GM23338 (cell line): ENCODE results near the gene PPFIBP1.

Source experiments
- CREB1 ChIP-seq: fragments of 250-450 bp; sonication (Bioruptor Pico); IDR thresholded peaks from 2 replicates; pipeline ENCODE4 v1.5.0; 2020; ENCODE audit warnings: low read depth, mild to moderate bottlenecking, moderate library complexity
- CTCF ChIP-seq, 2 experiments: fragments of 200-600 bp in 1 of 2; sonication (generic) in 1 of 2; conservative IDR thresholded peaks; 2 replicates each; pipeline versions ENCODE4 v1.5.1 to v1.6.1; 2016 to 2017; ENCODE audit warnings: antibody characterized with exemption in 2 of 2, low read depth in 2 of 2, mild to moderate bottlenecking in 2 of 2, moderate library complexity in 1 of 2
- ETS1 ChIP-seq: IDR thresholded peaks from 2 replicates; pipeline ENCODE4 v1.6.1; 2016; ENCODE audit warnings: antibody characterized with exemption
- EZH2 ChIP-seq: fragments of 200-600 bp; sonication (generic); IDR thresholded peaks from one replicate; pipeline ENCODE4 v1.8.0; 2017; ENCODE audit warnings: antibody characterized with exemption, mild to moderate bottlenecking, low read depth; ENCODE audit not compliant: unreplicated experiment
- EZH2phosphoT487 ChIP-seq: fragments of 200-600 bp; sonication (generic); IDR thresholded peaks from one replicate; pipeline ENCODE4 v1.8.1; 2018; ENCODE audit warnings: antibody characterized with exemption; ENCODE audit not compliant: unreplicated experiment
- POLR2AphosphoS5 ChIP-seq: IDR thresholded peaks from 2 replicates; pipeline ENCODE4 v1.6.1; 2016; ENCODE audit warnings: antibody characterized with exemption, low read depth
- REST ChIP-seq: IDR thresholded peaks from one replicate; pipeline ENCODE4 v1.6.1; 2018; ENCODE audit warnings: antibody characterized with exemption; ENCODE audit not compliant: unreplicated experiment
- ZNF114 ChIP-seq: fragments of 250-450 bp; sonication (Bioruptor Pico); IDR thresholded peaks from 2 replicates; pipeline ENCODE4 v1.5.0; 2020; ENCODE audit warnings: mild to moderate bottlenecking, moderate library complexity
- ZNF462 ChIP-seq: fragments of 250-450 bp; sonication (Bioruptor Pico); IDR thresholded peaks from 2 replicates; pipeline ENCODE4 v1.5.0; 2020; ENCODE audit warnings: mild to moderate bottlenecking, moderate library complexity

GRCh38 chr12:27551172-27551840 lies 27.3 kb downstream of the PPFIBP1 start:
- TF ChIP-seq EZH2 = no peak
- TF ChIP-seq ZNF462 (CRISPR knock-in tag) = no peak
- TF ChIP-seq CTCF (conservative IDR thresholded peaks at IDR 0.05; ENCODE audit: low read depth in 2 of 2) = no peak
- no peak for TF ChIP-seq REST
- TF ChIP-seq POLR2AphosphoS5 = no peak
- no peak for TF ChIP-seq CREB1 (CRISPR knock-in tag)
- no peak for TF ChIP-seq EZH2phosphoT487
- TF ChIP-seq ETS1 = no peak
- TF ChIP-seq ZNF114 = no peak
